BLaER1 treated with 17β-estradiol and CSF1 and Interleukin-3, amounts not matched to agents 10 nM and 100 nM (cell line): ENCODE measurements around the gene CRIP1.

Source experiments
- H3K27ac ChIP-seq, 11 experiments: shearing (Covaris generic); formaldehyde crosslinking; 2 replicates each; pipeline ENCODE4 v1.8.1; 2022
- H3K27me3 ChIP-seq, 11 experiments: shearing (Covaris generic); formaldehyde crosslinking; 2 replicates each; pipeline ENCODE4 v1.8.1; 2022
- H3K36me3 ChIP-seq, 11 experiments: shearing (Covaris generic); formaldehyde crosslinking; 2 replicates each; pipeline ENCODE4 v1.8.1; 2022
- H3K4me1 ChIP-seq, 10 experiments: shearing (Covaris generic); formaldehyde crosslinking; 2 replicates each; pipeline ENCODE4 v1.8.1; 2022
- H3K4me2 ChIP-seq, 11 experiments: shearing (Covaris generic); formaldehyde crosslinking; 2 replicates each; pipeline ENCODE4 v1.8.1; 2022
- H3K4me3 ChIP-seq, 10 experiments: shearing (Covaris generic); formaldehyde crosslinking; 2 replicates each; pipeline ENCODE4 v1.8.1; 2022
- H3K9ac ChIP-seq, 11 experiments: shearing (Covaris generic); formaldehyde crosslinking; 2 replicates each; pipeline ENCODE4 v1.8.1; 2022
- H3K9me3 ChIP-seq, 11 experiments: shearing (Covaris generic); formaldehyde crosslinking; replicated peaks in 1 of 11; 2 replicates each; pipeline ENCODE4 v1.8.1; 2022
- H4K20me1 ChIP-seq, 11 experiments: shearing (Covaris generic); formaldehyde crosslinking; 2 replicates each; pipeline ENCODE4 v1.8.1; 2022
- Cebpa-rat ChIP-seq, 11 experiments: shearing (Covaris generic); IDR thresholded peaks; 2 replicates each; pipeline ENCODE4 v1.8.1; 2022

Gene CRIP1

DNA sequence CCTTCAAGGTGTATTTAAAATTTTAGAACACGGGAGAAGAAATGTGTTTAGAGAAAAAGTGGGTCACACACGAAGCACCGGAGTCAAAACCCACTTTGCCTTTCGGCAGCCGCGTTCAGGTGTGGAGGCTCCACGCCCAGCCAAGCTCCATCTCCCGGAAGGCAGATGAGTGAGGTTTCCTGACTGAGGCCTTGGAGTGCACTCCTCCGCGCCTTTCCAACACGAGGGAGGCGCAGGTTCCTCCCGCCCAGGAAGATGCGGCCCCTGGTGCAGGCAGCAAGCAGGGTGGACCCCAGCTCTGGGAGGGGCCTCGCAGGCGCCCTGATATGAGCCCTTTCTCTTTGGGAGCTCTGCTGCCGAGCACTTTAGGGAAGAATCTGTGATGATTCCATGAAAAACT is 44.6 kb upstream of the CRIP1 start:
- Histone ChIP-seq H3K9me3 (peaks cover 0 to 3% (median 0%) of the 10 kb centered on the region in 11 experiments; a peak in 3 of 22 replicates), H3K4me2 (no peak overlapping the region), H3K4me3 (no peak overlapping the region), H4K20me1 (peaks cover 66 to 99% (median 95%) of the 10 kb centered on the region in 11 experiments), H3K9ac (no peak overlapping the region; a peak in 1 of 22 replicates), H3K36me3 (peaks cover 45 to 77% (median 64%) of the 10 kb centered on the region in 11 experiments), H3K4me1 (peaks cover 12 to 78% (median 46%) of the 10 kb centered on the region in 10 experiments; a peak in 19 of 20 replicates), H3K27ac (no peak overlapping the region), H3K27me3 (no peaks in the 10 kb centered on the region)
- no peak for TF ChIP-seq Cebpa-rat (IDR thresholded peaks at IDR 0.05)

GRCh38 chr14:105442834-105443233 is 43.9 kb upstream of the CRIP1 start:
- Histone ChIP-seq H3K27me3 (no peaks in the 10 kb centered on the region), H4K20me1 (peaks cover 66 to 99% (median 95%) of the 10 kb centered on the region in 11 experiments)
- TF ChIP-seq Cebpa-rat (IDR thresholded peaks at IDR 0.05) = no peak

DNA sequence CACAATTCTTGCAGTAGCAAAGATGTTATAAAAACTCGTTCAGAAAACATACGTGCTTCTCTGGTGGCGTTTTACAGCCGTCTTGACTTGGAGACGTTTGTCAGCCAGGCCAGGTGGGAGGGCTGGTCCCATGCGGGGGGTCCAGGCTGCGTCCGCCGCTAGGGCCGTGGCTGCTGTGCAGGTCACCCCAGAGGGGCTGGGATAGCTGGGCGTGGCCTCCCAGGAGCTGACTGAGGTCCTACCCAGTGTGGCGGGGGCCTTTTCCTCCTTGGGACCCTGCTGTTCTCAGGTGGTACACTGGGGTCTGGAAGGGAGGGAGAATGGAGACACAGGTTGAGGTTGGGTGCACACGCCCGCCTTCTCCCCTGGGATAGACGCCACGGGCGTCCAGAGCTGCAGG is 41.8 kb upstream of the CRIP1 start:
- Histone ChIP-seq H3K4me3 (0 out of 20 replicates have a peak overlapping the region, but pooled peaks of 1 of the 10 experiments have one; percentile 4), H3K9ac (peak overlapping the region in 4 of 11 experiments; percentile 26 to 60 (median 53); a peak in 8 of 22 replicates), H3K36me3 (peaks cover 34 to 68% (median 48%) of the 10 kb centered on the region in 11 experiments), H3K27ac (no peak overlapping the region), H3K4me2 (peak overlapping the region; percentile 42 to 93 (median 77)), H3K4me1 (peaks cover 12 to 73% (median 55%) of the 10 kb centered on the region in 10 experiments; a peak in 19 of 20 replicates), H3K27me3 (no peaks in the 10 kb centered on the region), H3K9me3 (no peaks in the 10 kb centered on the region), H4K20me1 (peaks cover 64 to 99% (median 95%) of the 10 kb centered on the region in 11 experiments; a peak in 21 of 22 replicates)
- TF ChIP-seq Cebpa-rat (IDR thresholded peaks at IDR 0.05) = no peak

More at GRCh38 chr14:105442834-105443233, 43.9 kb upstream of the CRIP1 start:
- H3K36me3 ChIP-seq = peaks cover 39 to 74% (median 58%) of the 10 kb centered on the region in 11 experiments
- H3K9me3 ChIP-seq = no peaks in the 10 kb centered on the region
- no peak overlapping the region for H3K4me3 ChIP-seq
- H3K4me2 ChIP-seq = no peak overlapping the region
- no peak overlapping the region for H3K9ac ChIP-seq
- peaks cover 12 to 78% (median 47%) of the 10 kb centered on the region in 10 experiments; a peak in 19 of 20 replicates for H3K4me1 ChIP-seq
- H3K27ac ChIP-seq = no peak overlapping the region

GRCh38 chr14:105445290-105445689 is 41.4 kb upstream of the CRIP1 start:
- Histone ChIP-seq H3K36me3 (peaks cover 34 to 68% (median 48%) of the 10 kb centered on the region in 11 experiments), H4K20me1 (peaks cover 62 to 99% (median 95%) of the 10 kb centered on the region in 11 experiments; a peak in 21 of 22 replicates), H3K4me2 (peak overlapping the region; percentile 42 to 93 (median 77)), H3K9ac (peak overlapping the region in 5 of 11 experiments; percentile 26 to 60 (median 50); a peak in 9 of 22 replicates), H3K27ac (no peak overlapping the region), H3K4me3 (0 out of 20 replicates have a peak overlapping the region, but pooled peaks of 1 of the 10 experiments have one; percentile 4), H3K27me3 (no peaks in the 10 kb centered on the region), H3K4me1 (peaks cover 12 to 69% (median 52%) of the 10 kb centered on the region in 10 experiments; a peak in 19 of 20 replicates), H3K9me3 (no peaks in the 10 kb centered on the region)
- no peak for TF ChIP-seq Cebpa-rat (IDR thresholded peaks at IDR 0.05)

GRCh38 chr14:105445901-105446845 is 40.5 kb upstream of the CRIP1 start:
- no peak for TF ChIP-seq Cebpa-rat (IDR thresholded peaks at IDR 0.05)
- H3K36me3 ChIP-seq = peaks cover 36 to 68% (median 48%) of the 10 kb centered on the region in 11 experiments
- H3K27ac ChIP-seq = no peak overlapping the region; a peak in 1 of 22 replicates
- H3K4me1 ChIP-seq = peaks cover 12 to 60% (median 49%) of the 10 kb centered on the region in 10 experiments; a peak in 19 of 20 replicates
- no peaks in the 10 kb centered on the region for H3K9me3 ChIP-seq
- peak overlapping the region in 4 of 11 experiments; percentile 0 to 60 (median 53); a peak in 4 of 22 replicates for H3K9ac ChIP-seq
- peak overlapping the region in 9 of 11 experiments; percentile 56 to 93 (median 77); a peak in 12 of 22 replicates for H3K4me2 ChIP-seq
- H3K4me3 ChIP-seq = no peak overlapping the region
- H3K27me3 ChIP-seq = no peaks in the 10 kb centered on the region
- peaks cover 56 to 99% (median 94%) of the 10 kb centered on the region in 11 experiments; a peak in 21 of 22 replicates for H4K20me1 ChIP-seq

DNA sequence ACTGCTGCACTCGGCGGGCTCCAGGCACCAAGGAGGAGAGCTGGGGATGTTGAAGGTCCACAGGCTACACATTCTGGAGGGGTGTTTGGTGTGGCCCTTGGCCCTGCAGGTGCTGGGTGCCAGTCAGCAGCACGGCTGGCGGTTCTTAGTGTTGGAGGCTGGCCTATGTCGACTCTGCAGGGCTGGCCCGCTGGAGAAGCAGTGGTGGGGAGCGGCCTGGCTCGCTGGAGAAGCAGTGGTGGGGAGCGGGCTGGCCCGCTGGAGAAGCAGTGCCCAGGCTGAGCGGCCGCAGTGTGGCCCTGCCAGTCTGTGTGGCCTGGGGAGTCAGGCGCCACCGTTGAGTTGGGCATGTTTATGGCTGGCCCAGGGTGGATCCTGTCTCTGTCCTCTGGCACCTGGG is 39.7 kb upstream of the CRIP1 start:
- no peak overlapping the region for H3K4me3 ChIP-seq
- peak overlapping the region in 1 of 11 experiments; percentile 8; a peak in 1 of 22 replicates for H3K27ac ChIP-seq
- H3K36me3 ChIP-seq = peaks cover 41 to 71% (median 53%) of the 10 kb centered on the region in 11 experiments
- TF ChIP-seq Cebpa-rat (IDR thresholded peaks at IDR 0.05) = no peak
- peak overlapping the region in 5 of 11 experiments; percentile 6 to 60 (median 45); a peak in 6 of 22 replicates for H3K9ac ChIP-seq
- peaks cover 56 to 100% (median 94%) of the 10 kb centered on the region in 11 experiments; a peak in 21 of 22 replicates for H4K20me1 ChIP-seq
- H3K9me3 ChIP-seq = no peaks in the 10 kb centered on the region
- peak overlapping the region in 6 of 11 experiments; percentile 23 to 93 (median 78); a peak in 10 of 22 replicates for H3K4me2 ChIP-seq
- H3K27me3 ChIP-seq = no peaks in the 10 kb centered on the region
- peaks cover 12 to 60% (median 49%) of the 10 kb centered on the region in 10 experiments; a peak in 19 of 20 replicates for H3K4me1 ChIP-seq

- H3K36me3 ChIP-seq = peaks cover 41 to 71% (median 53%) of the 10 kb centered on the region in 11 experiments
- H3K27ac ChIP-seq = peak overlapping the region in 5 of 11 experiments; percentile 8 to 38 (median 17); a peak in 5 of 22 replicates
- H3K4me2 ChIP-seq = peak overlapping the region in 7 of 11 experiments; percentile 4 to 93 (median 22); a peak in 9 of 22 replicates
Observed at GRCh38 chr14:105447651-105448640, 38.7 kb upstream of the CRIP1 start.

More at GRCh38 chr14:105447651-105448640, 38.7 kb upstream of the CRIP1 start:
- Histone ChIP-seq H3K27me3 (no peaks in the 10 kb centered on the region), H3K4me1 (peaks cover 12 to 59% (median 49%) of the 10 kb centered on the region in 10 experiments; a peak in 19 of 20 replicates), H3K9me3 (no peaks in the 10 kb centered on the region), H3K9ac (peak overlapping the region in 8 of 11 experiments; percentile 6 to 60 (median 46); a peak in 11 of 22 replicates), H3K4me3 (no peak overlapping the region), H4K20me1 (peaks cover 53 to 100% (median 94%) of the 10 kb centered on the region in 11 experiments; a peak in 21 of 22 replicates)
- no peak for TF ChIP-seq Cebpa-rat (IDR thresholded peaks at IDR 0.05)
